Kidney (tissue), 14 donors: ENCODE results near the gene PDK2. TPM values are rescaled to one million over a fixed set of nuclear protein-coding genes. Genes with fewer than 3 reads are reported as not detected.

Experiments
- DNase-seq, 5 donors: peaks; one replicate each; pipeline ENCODE4 v3.0.0-alpha.2; 2013 to 2020
- FAIRE-seq: peaks from 2 replicates; lab custom pipeline; 2012; peaks lifted over from hg19 to GRCh38; lab: Jason Lieb, UNC
- H3K27ac ChIP-seq, 2 donors: one replicate each; pipeline ENCODE4 v1.7.0; 2013; ENCODE audit warnings: low read depth in 2 of 2, low read length in 2 of 2, inconsistent platforms in 1 of 2
- H3K27me3 ChIP-seq: one replicate; pipeline ENCODE4 v1.7.1; 2013; ENCODE audit warnings: low read length, inconsistent platforms; ENCODE audit not compliant: control insufficient read depth, insufficient read depth
- H3K36me3 ChIP-seq, 3 donors: one replicate each; pipeline versions ENCODE4 v1.7.0 to v1.7.1; 2013; ENCODE audit warnings: low read length in 3 of 3, control low read depth in 1 of 3, inconsistent platforms in 1 of 3; ENCODE audit not compliant: insufficient read depth in 3 of 3, control insufficient read depth in 2 of 3
- H3K4me1 ChIP-seq, 3 donors: one replicate each; pipeline versions ENCODE4 v1.7.0 to v1.7.1; 2013; ENCODE audit warnings: low read length in 3 of 3, inconsistent platforms in 1 of 3, low read depth in 1 of 3; ENCODE audit not compliant: control insufficient read depth in 2 of 3, insufficient read depth in 2 of 3
- H3K4me3 ChIP-seq, 3 donors: one replicate each; pipeline versions ENCODE4 v1.7.0 to v1.8.1; 2013; ENCODE audit warnings: low read length in 3 of 3, control low read depth in 1 of 3, inconsistent platforms in 1 of 3
- H3K9ac ChIP-seq, 3 donors: one replicate each; pipeline versions ENCODE4 v1.7.0 to v1.7.1; 2013; ENCODE audit warnings: low read length in 3 of 3, control low read depth in 1 of 3, inconsistent platforms in 1 of 3
- H3K9me3 ChIP-seq, 3 donors: one replicate each; pipeline versions ENCODE4 v1.7.0 to v1.7.1; 2013; ENCODE audit warnings: low read length in 3 of 3, control low read depth in 1 of 3, inconsistent platforms in 1 of 3; ENCODE audit not compliant: control insufficient read depth in 2 of 3, insufficient read depth in 1 of 3
- CTCF ChIP-seq: IDR thresholded peaks from 3 replicates; pipeline ENCODE4 v1.5.1; 2012; ENCODE audit warnings: mild to moderate bottlenecking, moderate library complexity, borderline replicate concordance; ENCODE audit not compliant: insufficient read depth; ENCODE audit errors: extremely low read depth
- intact Hi-C: fragments of 100-400 bp; cut with DNase I; formaldehyde crosslinking; loops from one replicate; pipeline ENCODE4 v1.11.1; 2022
- polyA plus RNA-seq: library from polyadenylated mRNA; stranded (reverse); fragments of 350-450 nt; fragmentation: Illumina TruSeq; extraction: RNeasy Lipid Tissue Mini Kit (QIAGEN cat#74804); gene quantifications from one replicate; pipeline ENCODE4 v1.2.3, GENCODE V29; 2014; ENCODE audit warnings: low read depth, low replicate concordance; ENCODE audit not compliant: insufficient read depth
- total RNA-seq: library from RNA; stranded (reverse); fragmentation: NEBNext Ultra II Directional; extraction: Animal tissue kit (Norgen Biotek cat#: 25700); gene quantifications from one replicate; pipeline ENCODE4 v1.2.1, GENCODE V29; 2021
- donor health status: control.
- donor health status: control.
- donor health status: control.
- donor health status: control.
- donor health status: control.
- donor health status: DM: yes; HTN: yes; CAD: no.
- donor health status: Normal renal cell carcinoma (clear cell type).

The PDK2 gene
- total and polyA plus RNA-seq, 2 donors from 2014 or later: 41.9 to 121 TPM

- peak overlapping the region in 1 of 3 donors; percentile 19 for H3K4me3 ChIP-seq
- peak; percentile 92 for TF ChIP-seq CTCF
- peaks cover 10 to 60% (median 37%) of the 10 kb centered on the region in 3 donors for H3K36me3 ChIP-seq
- DNase-seq: peak; percentile 57 to 90 (median 80)
- H3K4me1 ChIP-seq: peaks cover 0 to 24% (median 11%) of the 10 kb centered on the region in 3 donors
- no peaks in the 10 kb centered on the region for H3K9me3 ChIP-seq
- no peak overlapping the region for H3K9ac ChIP-seq
- FAIRE-seq: no peak
- intact Hi-C loops: no loop called here
- H3K27ac ChIP-seq: peak overlapping the region; percentile 55 to 76
- H3K27me3 ChIP-seq: no peaks in the 10 kb centered on the region
These were observed 45.1 kb downstream of the PDK2 start for GRCh38 chr17:50139950-50140885.

GRCh38 chr17:50141026-50141744 is 46.0 kb downstream of the PDK2 start:
- no peak overlapping the region for H3K4me3 ChIP-seq
- H3K36me3 ChIP-seq: peaks cover 10 to 60% (median 37%) of the 10 kb centered on the region in 3 donors
- H3K9ac ChIP-seq: no peak overlapping the region
- peak overlapping the region; percentile 55 to 76 for H3K27ac ChIP-seq
- intact Hi-C loops: no loop called here
- H3K27me3 ChIP-seq: no peaks in the 10 kb centered on the region
- FAIRE-seq (no peak), DNase-seq (peak in 1 of 5 donors; percentile 59)
- no peaks in the 10 kb centered on the region for H3K9me3 ChIP-seq
- H3K4me1 ChIP-seq: peaks cover 0 to 31% (median 14%) of the 10 kb centered on the region in 3 donors
- TF ChIP-seq CTCF: no peak

GRCh38 chr17:50141745-50142110 is 46.6 kb downstream of the PDK2 start:
- Histone ChIP-seq H3K4me1 (peaks cover 0 to 36% (median 20%) of the 10 kb centered on the region in 3 donors), H3K27ac (no peak overlapping the region), H3K36me3 (peaks cover 10 to 60% (median 37%) of the 10 kb centered on the region in 3 donors), H3K27me3 (no peaks in the 10 kb centered on the region), H3K9me3 (no peaks in the 10 kb centered on the region), H3K9ac (no peak overlapping the region), H3K4me3 (no peak overlapping the region)
- intact Hi-C loops: no loop called here
- DNase-seq (peak in 1 of 5 donors; percentile 40), FAIRE-seq (no peak)
- TF ChIP-seq CTCF: no peak
